ENCODE measurements around the gene RAB34. TPM values are rescaled to one million over a fixed set of nuclear protein-coding genes. Genes with fewer than 3 reads are reported as not detected.

Gene RAB34
- polyA plus RNA-seq, 2 of the 4 experiments (the other 2 are of a cell fraction) = 211 to 288 TPM

- Histone ChIP-seq H3K4me1 (peaks cover 19% of the 10 kb centered on the region), H3K27ac (no peak overlapping the region), H3K4me3 (no peak overlapping the region), H3K4me2 (no peak overlapping the region), H3K9me3 (no peaks in the 10 kb centered on the region)
- POLR2A ChIA-PET = interaction anchor here (1.5 to 2.3 kb wide), 2 partner anchors 9 to 17 kb away, joined by 7 to 15 read pairs; partner anchors contain the start of genes PROCA1 and RPL23A
- CTCF ChIA-PET = interaction anchor here (0.9 to 31.4 kb wide), 6 partner anchors 6 to 415 kb away, joined by 3 to 335 read pairs (median 5); partner anchors contain the start of gene PROCA1
- no peak for ATAC-seq
- no peak for DNase-seq (ENCODE audit: low read depth in 1 of 2, low spot score in 1 of 2)
- no peak for FAIRE-seq
- TF ChIP-seq JUN (IDR thresholded peaks at IDR 0.05) (no peak), ZSCAN20 (CRISPR knock-in tag; IDR thresholded peaks at IDR 0.05) (no peak), RNF2 (IDR thresholded peaks at IDR 0.05; ENCODE audit: borderline replicate concordance, low read depth) (no peak), NR3C1 (IDR thresholded peaks at IDR 0.05) (no peak), POLR2AphosphoS2 (conservative IDR thresholded peaks at IDR 0.05; ENCODE audit: low read length) (no peak), PHF8 (IDR thresholded peaks at IDR 0.05; ENCODE audit: borderline replicate concordance, low read depth) (no peak), EHF (CRISPR knock-in tag; IDR thresholded peaks at IDR 0.05) (no peak), CEBPB (IDR thresholded peaks at IDR 0.05) (no peak), CHD4 (IDR thresholded peaks at IDR 0.05; ENCODE audit: borderline replicate concordance) (no peak), MYC (IDR thresholded peaks at IDR 0.05; ENCODE audit: borderline replicate concordance, low read length) (no peak), CTCF (IDR thresholded peaks at IDR 0.05) (no peak), E2F6 (IDR thresholded peaks at IDR 0.05; ENCODE audit: borderline replicate concordance, low read depth) (no peak), ATOH8 (CRISPR knock-in tag; IDR thresholded peaks at IDR 0.05; ENCODE audit: low read depth) (no peak), TFCP2L1 (CRISPR knock-in tag; IDR thresholded peaks at IDR 0.05) (no peak), TP53 (CRISPR knock-in tag; IDR thresholded peaks at IDR 0.05) (no peak), ZC3H11A (IDR thresholded peaks at IDR 0.05) (no peak), GATA3 (IDR thresholded peaks at IDR 0.05; ENCODE audit: borderline replicate concordance) (no peak), FOSL2 (IDR thresholded peaks at IDR 0.05) (no peak), FOSL2 (CRISPR knock-in tag; IDR thresholded peaks at IDR 0.05) (no peak)
- TF ChIP-seq, protein P1, sequence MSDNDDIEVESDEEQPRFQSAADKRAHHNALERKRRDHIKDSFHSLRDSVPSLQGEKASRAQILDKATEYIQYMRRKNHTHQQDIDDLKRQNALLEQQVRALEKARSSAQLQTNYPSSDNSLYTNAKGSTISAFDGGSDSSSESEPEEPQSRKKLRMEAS (IDR thresholded peaks at IDR 0.05) = no peak
- TF ChIP-seq, protein P2, sequence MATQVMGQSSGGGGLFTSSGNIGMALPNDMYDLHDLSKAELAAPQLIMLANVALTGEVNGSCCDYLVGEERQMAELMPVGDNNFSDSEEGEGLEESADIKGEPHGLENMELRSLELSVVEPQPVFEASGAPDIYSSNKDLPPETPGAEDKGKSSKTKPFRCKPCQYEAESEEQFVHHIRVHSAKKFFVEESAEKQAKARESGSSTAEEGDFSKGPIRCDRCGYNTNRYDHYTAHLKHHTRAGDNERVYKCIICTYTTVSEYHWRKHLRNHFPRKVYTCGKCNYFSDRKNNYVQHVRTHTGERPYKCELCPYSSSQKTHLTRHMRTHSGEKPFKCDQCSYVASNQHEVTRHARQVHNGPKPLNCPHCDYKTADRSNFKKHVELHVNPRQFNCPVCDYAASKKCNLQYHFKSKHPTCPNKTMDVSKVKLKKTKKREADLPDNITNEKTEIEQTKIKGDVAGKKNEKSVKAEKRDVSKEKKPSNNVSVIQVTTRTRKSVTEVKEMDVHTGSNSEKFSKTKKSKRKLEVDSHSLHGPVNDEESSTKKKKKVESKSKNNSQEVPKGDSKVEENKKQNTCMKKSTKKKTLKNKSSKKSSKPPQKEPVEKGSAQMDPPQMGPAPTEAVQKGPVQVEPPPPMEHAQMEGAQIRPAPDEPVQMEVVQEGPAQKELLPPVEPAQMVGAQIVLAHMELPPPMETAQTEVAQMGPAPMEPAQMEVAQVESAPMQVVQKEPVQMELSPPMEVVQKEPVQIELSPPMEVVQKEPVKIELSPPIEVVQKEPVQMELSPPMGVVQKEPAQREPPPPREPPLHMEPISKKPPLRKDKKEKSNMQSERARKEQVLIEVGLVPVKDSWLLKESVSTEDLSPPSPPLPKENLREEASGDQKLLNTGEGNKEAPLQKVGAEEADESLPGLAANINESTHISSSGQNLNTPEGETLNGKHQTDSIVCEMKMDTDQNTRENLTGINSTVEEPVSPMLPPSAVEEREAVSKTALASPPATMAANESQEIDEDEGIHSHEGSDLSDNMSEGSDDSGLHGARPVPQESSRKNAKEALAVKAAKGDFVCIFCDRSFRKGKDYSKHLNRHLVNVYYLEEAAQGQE (IDR thresholded peaks at IDR 0.05) = no peak
- 63% methylated on average over 3 of the region's 3 CpGs for WGBS (ENCODE audit: missing lambda C conversion rate)
Measured at GRCh38 chr17:28702752-28703150, 14.9 kb downstream of the RAB34 start.

Measured in A549 (cell line).